ENCODE results near the gene PCSK7. TPM values are rescaled to one million over a fixed set of nuclear protein-coding genes. Genes with fewer than 3 reads are reported as not detected.

PCSK7 gene
- polyA plus RNA-seq, 1 experiment, result 23.5 TPM

DNA sequence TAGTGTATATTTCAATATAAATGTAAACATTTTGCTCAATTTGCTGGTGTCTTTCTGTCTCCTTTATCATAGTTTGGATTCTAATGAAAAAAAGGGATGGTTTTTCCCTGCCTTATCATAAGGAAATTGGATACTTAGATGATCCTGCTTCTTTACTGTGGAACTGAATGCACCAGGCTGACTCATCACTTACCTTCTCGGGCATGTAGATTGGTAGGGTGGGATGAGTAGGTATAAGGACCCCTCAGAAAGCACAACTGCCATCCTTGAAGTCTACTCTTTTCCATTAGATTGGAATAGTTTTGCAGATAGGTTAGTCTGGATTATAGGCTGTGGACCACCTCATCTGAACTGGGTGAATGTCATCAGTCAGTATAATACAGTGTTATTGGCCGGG, 60.9 kb downstream of the PCSK7 start:
- TF ChIP-seq, protein P1, sequence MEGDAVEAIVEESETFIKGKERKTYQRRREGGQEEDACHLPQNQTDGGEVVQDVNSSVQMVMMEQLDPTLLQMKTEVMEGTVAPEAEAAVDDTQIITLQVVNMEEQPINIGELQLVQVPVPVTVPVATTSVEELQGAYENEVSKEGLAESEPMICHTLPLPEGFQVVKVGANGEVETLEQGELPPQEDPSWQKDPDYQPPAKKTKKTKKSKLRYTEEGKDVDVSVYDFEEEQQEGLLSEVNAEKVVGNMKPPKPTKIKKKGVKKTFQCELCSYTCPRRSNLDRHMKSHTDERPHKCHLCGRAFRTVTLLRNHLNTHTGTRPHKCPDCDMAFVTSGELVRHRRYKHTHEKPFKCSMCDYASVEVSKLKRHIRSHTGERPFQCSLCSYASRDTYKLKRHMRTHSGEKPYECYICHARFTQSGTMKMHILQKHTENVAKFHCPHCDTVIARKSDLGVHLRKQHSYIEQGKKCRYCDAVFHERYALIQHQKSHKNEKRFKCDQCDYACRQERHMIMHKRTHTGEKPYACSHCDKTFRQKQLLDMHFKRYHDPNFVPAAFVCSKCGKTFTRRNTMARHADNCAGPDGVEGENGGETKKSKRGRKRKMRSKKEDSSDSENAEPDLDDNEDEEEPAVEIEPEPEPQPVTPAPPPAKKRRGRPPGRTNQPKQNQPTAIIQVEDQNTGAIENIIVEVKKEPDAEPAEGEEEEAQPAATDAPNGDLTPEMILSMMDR (IDR thresholded peaks at IDR 0.05; ENCODE audit: low read depth, low read length), result no peak
- no peak overlapping the region for H3K4me3 ChIP-seq (ENCODE audit: low read depth, low read length)
- CTCF ChIA-PET, result no interaction called here
- no peak for DNase-seq (ENCODE audit: low read depth, low spot score)
- no peaks in the 10 kb centered on the region for H3K9me3 ChIP-seq (ENCODE audit: control insufficient read depth, insufficient read depth, low read length)
- POLR2A ChIA-PET, result interaction anchor here (0.7 to 1.9 kb wide), 2 partner anchors 8 to 291 kb away, joined by 5 to 20 read pairs; partner anchors contain the start of gene SIDT2
- no peaks in the 10 kb centered on the region for H3K27me3 ChIP-seq (ENCODE audit: control insufficient read depth, insufficient read depth, low read length)
- H3K27ac ChIP-seq (ENCODE audit: low read depth, low read length), result no peak overlapping the region

DNA sequence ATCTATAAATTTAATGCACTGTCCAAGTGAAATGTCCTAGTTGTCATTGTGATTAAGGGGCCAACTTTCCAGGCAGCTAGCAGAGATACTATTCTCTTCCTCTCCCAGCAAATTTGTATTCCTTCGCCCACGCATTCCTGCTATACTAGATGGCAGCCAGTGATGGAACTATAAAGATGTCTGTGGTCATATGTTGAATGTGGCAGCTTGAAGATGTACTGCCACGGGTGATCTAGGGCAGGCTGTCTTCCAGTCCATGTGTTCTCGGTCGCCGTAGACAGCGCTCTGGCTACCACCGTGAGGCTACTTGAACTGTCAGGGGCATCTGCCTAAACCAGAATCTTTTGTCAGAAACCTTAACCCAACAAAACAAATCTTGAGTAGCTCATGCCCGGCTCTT, 61.7 kb downstream of the PCSK7 start:
- no peak overlapping the region for H3K27ac ChIP-seq (ENCODE audit: low read depth, low read length)
- DNase-seq (ENCODE audit: low read depth, low spot score), result no peak
- TF ChIP-seq, protein P1 (IDR thresholded peaks at IDR 0.05; ENCODE audit: low read depth, low read length), result no peak
- CTCF ChIA-PET, result interaction anchor here (0.6 to 2.0 kb wide), 6 partner anchors 10 to 377 kb away, joined by 3 to 9 read pairs (median 4); no protein-coding TSS in a partner anchor
- POLR2A ChIA-PET, result interaction anchor here (0.6 to 1.9 kb wide), 6 partner anchors 9 to 290 kb away, joined by 4 to 20 read pairs (median 6); partner anchors contain the start of genes PAFAH1B2 and SIDT2
- no peaks in the 10 kb centered on the region for H3K27me3 ChIP-seq (ENCODE audit: control insufficient read depth, insufficient read depth, low read length)
- H3K4me3 ChIP-seq (ENCODE audit: low read depth, low read length), result no peak overlapping the region
- no peaks in the 10 kb centered on the region for H3K9me3 ChIP-seq (ENCODE audit: control insufficient read depth, insufficient read depth, low read length)

DNA sequence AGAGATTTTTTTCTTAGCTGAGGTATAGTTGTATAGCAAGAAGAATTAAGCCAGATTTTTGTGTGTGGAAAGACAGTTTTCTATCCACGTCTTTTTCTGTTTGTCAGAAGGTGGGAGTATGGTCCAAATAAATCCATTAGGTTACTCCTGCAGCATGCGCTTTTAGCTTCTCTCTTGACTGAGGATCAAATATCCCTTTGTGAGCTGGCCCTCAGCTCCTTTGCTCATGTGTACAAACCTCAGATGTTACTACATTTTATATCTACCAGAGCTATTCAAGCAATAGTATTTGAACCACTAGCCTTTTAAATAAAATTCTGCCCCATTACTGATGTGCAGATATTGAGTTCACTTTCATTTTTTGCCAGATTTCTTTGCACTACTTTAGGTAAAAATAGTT, 62.1 kb downstream of the PCSK7 start:
- DNase-seq (ENCODE audit: low read depth, low spot score), result no peak
- POLR2A ChIA-PET, result interaction anchor here (0.6 to 1.9 kb wide), 5 partner anchors 9 to 49 kb away, joined by 4 to 20 read pairs (median 6); partner anchors contain the start of genes PAFAH1B2 and SIDT2
- Histone ChIP-seq H3K9me3 (ENCODE audit: control insufficient read depth, insufficient read depth, low read length) (no peaks in the 10 kb centered on the region), H3K27ac (ENCODE audit: low read depth, low read length) (no peak overlapping the region), H3K4me3 (ENCODE audit: low read depth, low read length) (no peak overlapping the region), H3K27me3 (ENCODE audit: control insufficient read depth, insufficient read depth, low read length) (no peaks in the 10 kb centered on the region)
- CTCF ChIA-PET, result interaction anchor here (0.6 to 2.0 kb wide), 6 partner anchors 9 to 376 kb away, joined by 3 to 9 read pairs (median 4); no protein-coding TSS in a partner anchor
- TF ChIP-seq, protein P1 (IDR thresholded peaks at IDR 0.05; ENCODE audit: low read depth, low read length), result no peak

DNA sequence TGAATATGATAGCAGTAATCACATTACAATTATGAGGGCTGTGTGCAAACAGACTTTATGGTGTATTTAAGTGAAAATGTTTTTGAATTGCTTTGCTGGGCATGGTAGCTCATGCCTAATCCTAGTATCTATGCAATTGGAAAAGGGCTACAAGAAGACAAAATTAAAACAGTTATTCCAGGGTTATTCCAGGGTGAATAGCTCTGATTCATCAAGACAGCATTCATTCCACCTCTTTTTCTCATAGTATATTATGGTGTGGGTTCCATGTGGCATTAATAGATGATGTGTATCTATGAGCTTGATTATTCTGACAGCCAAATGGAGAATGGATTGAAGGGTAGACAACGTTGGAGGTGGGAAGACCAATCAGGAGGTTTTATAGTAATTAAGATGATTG, 65.4 kb downstream of the PCSK7 start:
- H3K27ac ChIP-seq (ENCODE audit: low read depth, low read length), result no peak overlapping the region
- TF ChIP-seq, protein P1 (IDR thresholded peaks at IDR 0.05; ENCODE audit: low read depth, low read length), result no peak
- CTCF ChIA-PET, result interaction anchor here (0.7 to 1.4 kb wide), 3 partner anchors 12 to 375 kb away, joined by 3 to 6 read pairs (median 3); partner anchors contain the start of genes APOA5 and SIDT2

DNA sequence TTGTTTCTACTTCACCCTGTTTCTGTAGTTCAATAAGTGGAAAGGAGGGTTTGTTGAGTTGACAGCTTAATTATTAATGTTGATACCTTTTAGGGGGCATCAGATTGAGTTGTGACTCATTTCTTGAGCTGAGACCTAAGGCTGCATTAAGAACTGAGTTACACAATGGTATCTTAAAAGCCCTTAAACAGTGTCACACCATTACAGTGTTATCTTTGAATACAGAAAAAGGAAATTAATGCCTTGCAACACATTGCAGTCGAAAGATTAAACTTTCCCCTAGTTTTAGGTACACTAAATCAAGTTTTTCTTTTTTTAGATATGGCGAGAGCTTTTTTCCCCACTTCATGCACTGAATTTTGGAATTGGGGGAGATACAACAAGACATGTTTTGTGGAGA, 71.0 kb downstream of the PCSK7 start:
- TF ChIP-seq, protein P1 (IDR thresholded peaks at IDR 0.05; ENCODE audit: low read depth, low read length), result no peak
- ChIA-PET CTCF (interaction anchor here (1.0 to 1.5 kb wide), 6 partner anchors 9 to 418 kb away, joined by 3 to 7 read pairs (median 4); no protein-coding TSS in a partner anchor), POLR2A (interaction anchor here (1.3 kb wide), 1 partner anchor 16 kb away, joined by 4 read pairs; the partner anchor contains the start of gene PAFAH1B2)
- Histone ChIP-seq H3K9me3 (ENCODE audit: control insufficient read depth, insufficient read depth, low read length) (no peaks in the 10 kb centered on the region), H3K27me3 (ENCODE audit: control insufficient read depth, insufficient read depth, low read length) (no peaks in the 10 kb centered on the region), H3K4me3 (ENCODE audit: low read depth, low read length) (no peak overlapping the region), H3K27ac (ENCODE audit: low read depth, low read length) (no peak overlapping the region)
- no peak for DNase-seq (ENCODE audit: low read depth, low spot score)

More for the DNA sequence above, 65.4 kb downstream of the PCSK7 start:
- no peak for DNase-seq (ENCODE audit: low read depth, low spot score)
- POLR2A ChIA-PET, result no interaction called here
- no peak overlapping the region for H3K4me3 ChIP-seq (ENCODE audit: low read depth, low read length)
- no peaks in the 10 kb centered on the region for H3K9me3 ChIP-seq (ENCODE audit: control insufficient read depth, insufficient read depth, low read length)
- H3K27me3 ChIP-seq (ENCODE audit: control insufficient read depth, insufficient read depth, low read length), result no peaks in the 10 kb centered on the region

Measured in AG04450 (cell line).